ENCODE results near the gene ADA.
"Not testable (repeated sequence)": the region's sequence is repeated elsewhere in the genome, so short reads cannot be mapped to it uniquely, and the experiment has no call there.

The ADA gene

DNA sequence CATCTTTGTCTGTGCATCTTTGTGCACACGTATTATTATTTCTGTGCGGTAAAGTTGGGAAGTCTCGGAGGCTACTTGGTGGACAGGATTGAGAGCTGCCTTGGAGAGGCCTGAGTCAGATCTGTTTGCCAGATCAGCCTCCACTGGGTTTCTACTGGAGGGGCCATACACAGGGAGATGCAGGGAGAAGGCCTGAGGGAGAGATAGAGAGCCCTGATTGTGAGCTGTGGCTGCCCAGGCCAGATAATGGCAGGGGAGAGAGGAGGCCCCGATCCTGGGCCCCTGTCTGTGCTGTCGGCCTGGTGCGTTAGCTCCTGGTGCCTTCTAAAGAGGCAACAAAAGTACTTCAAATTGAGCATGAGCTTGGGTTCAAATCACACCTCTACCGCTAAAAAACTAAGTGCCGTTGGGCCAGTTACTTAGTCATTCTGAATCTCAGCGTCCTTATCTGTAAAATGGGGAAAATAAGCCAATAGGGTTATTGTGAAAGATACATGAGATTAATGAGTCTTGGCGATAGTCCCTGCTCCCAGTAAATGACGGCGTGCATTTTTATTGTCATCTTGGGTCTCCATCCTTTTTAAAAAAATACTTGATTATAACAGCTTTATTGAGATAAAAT is 27.6 kb upstream of the ADA start:
- peak; percentile 52 for DNase-seq (ENCODE audit: low spot score)

DNA sequence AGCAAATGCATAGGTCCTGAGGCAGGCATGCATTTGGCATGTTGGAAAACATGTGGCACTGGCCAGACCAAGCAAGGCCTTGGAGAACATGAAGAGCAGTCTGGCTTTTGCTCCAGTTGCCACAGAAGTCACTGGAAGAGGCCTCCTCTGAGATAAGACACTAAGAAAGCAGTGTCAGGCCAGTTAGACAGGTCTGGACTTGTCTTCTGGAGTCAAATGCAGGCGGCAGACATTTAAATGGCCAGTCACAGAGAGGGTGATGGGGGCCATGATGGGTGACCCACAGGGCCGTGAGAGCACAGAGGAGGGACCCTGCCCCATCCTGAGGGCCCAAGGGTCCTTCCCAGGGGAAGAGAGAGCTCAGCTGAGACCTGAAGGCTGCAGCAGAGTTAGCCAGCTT is 26.7 kb upstream of the ADA start:
- DNase-seq (ENCODE audit: low spot score), result peak; percentile 43

DNA sequence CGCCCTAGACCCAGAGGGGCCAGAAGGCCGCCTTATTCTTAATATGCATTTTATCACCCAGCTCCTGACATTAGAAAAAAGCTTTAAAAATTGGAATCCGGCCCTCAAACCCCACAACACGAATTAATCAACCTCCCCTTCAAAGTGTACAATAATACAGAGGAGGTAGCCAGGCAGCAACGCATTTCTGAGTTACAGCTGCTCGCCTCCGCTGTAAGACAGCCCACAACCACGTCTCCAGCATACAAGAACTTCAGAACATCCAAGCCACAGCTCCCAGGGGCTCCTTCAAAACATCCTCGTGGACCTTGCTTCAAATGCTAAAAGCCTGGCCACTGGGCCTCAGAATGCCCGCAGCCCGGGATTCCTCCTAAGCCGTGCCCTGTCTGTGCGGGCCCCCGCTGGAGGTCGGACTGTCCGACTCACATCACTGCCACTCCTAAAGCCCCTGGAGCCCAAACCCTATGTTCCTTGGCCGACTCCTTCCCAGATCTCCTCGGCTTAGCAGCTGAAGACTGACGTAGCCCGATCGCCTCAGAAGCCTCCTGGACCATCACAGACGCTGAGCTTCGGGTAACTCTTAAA is 20.9 kb upstream of the ADA start:
- not testable (repeated sequence) for DNase-seq (ENCODE audit: low spot score)

GRCh38 chr20:44671541-44671940 is 20.0 kb upstream of the ADA start:
- DNase-seq (ENCODE audit: low spot score), result not testable (repeated sequence)

DNA sequence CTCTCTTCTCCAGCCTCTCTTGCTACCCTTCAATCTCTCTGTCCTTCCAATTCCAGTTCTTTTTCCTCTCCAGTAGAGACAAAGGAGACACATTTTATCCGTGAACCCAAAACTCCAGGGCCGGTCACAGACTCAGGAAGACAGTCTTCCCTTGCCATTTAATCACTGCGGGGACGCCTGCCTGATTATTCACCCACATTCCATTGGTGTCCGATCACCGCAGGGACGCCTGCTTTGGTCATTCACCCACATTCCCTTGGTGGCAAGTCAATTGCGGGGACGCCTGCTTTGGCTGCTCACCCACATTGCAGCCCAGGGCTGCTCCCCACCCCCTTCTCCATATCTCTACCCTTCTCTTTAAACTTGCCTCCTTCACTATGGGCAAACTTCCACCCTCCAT is 19.4 kb upstream of the ADA start:
- DNase-seq (ENCODE audit: low spot score), result not testable (repeated sequence)

DNA sequence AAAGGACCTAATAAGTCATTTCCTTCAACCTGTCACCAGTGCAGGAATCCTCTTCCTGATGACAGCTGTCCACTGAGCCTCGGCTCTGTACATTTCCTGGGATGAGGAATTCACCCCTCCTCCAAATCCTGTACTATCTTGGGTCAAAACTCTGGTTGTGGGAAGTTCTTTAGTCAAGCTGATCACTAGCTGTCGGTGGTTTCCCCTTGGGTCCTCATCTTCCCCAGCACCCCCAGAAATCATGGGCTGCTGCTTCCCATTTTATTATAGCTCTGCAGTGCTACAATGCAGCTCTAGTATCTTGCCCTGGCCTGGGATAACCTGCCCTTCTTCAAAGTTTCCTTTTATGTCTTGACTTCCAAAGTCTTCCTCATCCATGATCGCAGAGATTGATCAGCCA is 14.6 kb upstream of the ADA start:
- no peak for DNase-seq (ENCODE audit: low spot score)

- DNase-seq (ENCODE audit: low spot score), result no peak
Measured at GRCh38 chr20:44664131-44664530, 12.6 kb upstream of the ADA start.

DNA sequence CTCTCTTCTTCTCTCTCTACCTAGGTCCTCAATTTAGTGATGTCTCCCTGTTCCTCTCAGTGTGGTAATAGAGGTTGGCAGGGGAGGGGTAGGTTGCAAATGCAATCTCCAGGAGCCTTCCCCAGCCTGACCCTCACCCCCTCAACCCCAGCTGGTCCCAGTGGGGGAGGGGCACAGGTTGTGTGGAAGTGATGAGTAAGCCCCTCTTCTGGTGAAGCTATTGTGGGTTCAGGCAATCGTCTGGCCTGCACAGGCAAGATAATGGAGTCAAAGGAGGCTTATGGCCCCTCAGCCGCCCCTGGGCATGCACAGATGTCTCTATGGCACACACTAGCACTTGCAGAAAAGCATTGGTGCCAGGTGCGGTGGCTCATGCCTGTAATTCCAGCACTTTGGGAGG is 10.8 kb upstream of the ADA start:
- DNase-seq (ENCODE audit: low spot score), result no peak

DNA sequence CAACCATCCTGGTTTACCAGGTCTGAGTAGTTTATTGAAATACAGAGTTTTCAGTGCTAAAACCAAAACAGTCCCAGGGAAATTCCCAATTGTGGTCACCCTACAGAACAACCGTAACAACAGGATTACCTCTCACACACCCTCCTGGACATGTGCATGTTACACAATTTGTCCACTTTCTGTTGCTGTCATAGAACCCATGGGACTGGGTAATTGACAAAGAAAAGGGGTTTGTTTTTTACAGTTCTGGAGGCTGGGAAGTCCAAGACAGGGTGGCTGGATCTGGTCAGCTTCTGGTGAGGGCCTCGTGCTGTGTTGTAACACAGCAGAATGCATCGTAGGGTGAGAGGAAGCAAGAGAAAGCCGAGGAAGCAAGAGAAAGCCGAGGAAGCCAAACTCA is 9.1 kb upstream of the ADA start:
- DNase-seq (ENCODE audit: low spot score), result no peak

- no peak for DNase-seq (ENCODE audit: low spot score)
Measured at GRCh38 chr20:44659931-44660330, 8.4 kb upstream of the ADA start.

DNA sequence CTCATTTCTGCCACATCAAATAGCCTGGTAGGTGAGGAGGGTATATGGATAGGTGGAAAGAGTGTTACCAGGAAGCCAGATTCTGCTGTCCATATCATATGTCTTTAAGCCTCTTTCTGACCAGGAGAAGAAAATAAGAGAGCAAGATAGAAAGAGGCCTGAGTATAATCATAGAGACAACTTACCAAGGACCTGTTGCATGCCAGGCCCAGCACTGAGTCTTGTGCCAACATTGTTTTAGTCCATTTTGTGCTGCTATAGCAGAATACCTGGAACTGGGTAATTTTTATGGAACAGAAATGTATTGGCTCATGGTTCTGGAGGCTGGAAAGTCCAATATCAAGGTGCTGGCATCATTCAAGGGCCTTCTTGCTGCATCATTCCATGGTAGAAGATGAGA is 7.3 kb upstream of the ADA start:
- DNase-seq (ENCODE audit: low spot score), result no peak

GRCh38 chr20:44657875-44658274 is 6.4 kb upstream of the ADA start:
- no peak for DNase-seq (ENCODE audit: low spot score)

DNA sequence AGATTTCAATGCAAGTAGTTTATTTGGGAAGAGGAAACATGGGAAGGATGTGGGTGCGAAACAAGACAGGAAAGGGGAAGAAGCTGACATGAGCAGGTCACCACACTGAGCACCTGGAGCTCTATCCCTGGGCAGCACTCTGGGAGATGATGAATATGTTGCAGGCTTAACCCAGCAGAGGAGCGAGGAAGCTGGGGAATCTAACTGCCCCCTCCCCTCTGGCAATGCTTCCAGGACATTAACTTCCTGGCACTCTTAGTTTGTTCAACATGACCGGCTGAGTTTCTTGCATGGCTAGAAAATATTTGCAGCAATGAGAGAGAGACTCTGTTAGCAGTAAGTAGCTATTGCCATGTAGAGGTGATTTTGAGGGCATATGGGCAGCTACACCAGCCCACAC is 4.9 kb upstream of the ADA start:
- DNase-seq (ENCODE audit: low spot score), result no peak

DNA sequence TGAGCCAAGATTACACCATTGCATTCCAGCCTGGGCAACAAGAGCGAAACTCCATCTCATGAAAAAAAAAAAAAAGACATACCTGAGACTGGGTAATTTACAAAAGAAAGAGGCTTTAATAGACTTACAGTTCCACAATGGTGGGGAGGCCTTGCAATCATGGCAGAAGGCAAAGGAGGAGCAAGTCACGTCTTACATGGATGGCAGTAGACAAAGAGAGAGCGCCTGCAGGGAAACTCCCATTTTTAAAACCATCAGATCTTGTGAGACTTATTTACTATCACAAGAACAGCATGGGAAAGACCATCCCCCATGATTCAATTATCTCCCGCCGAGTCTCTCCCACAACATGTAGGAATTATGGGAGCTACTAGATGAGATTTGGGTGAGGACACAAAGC is 2.7 kb upstream of the ADA start:
- not testable (repeated sequence) for DNase-seq (ENCODE audit: low spot score)

GRCh38 chr20:44653546-44653945 is 2.0 kb upstream of the ADA start:
- no peak for DNase-seq (ENCODE audit: low spot score)

GRCh38 chr20:44651434-44651683 is 140 bp downstream of the ADA start:
- no peak for DNase-seq (ENCODE audit: low spot score)

GRCh38 chr20:44650771-44651433 is 597 bp downstream of the ADA start:
- no peak for DNase-seq (ENCODE audit: low spot score)

- no peak for DNase-seq (ENCODE audit: low spot score)
Measured at GRCh38 chr20:44649976-44650375, 1.5 kb downstream of the ADA start.

GRCh38 chr20:44649126-44649525 is 2.4 kb downstream of the ADA start:
- DNase-seq (ENCODE audit: low spot score), result no peak

- DNase-seq (ENCODE audit: low spot score), result no peak
Measured at GRCh38 chr20:44648579-44648978, 2.9 kb downstream of the ADA start.

DNA sequence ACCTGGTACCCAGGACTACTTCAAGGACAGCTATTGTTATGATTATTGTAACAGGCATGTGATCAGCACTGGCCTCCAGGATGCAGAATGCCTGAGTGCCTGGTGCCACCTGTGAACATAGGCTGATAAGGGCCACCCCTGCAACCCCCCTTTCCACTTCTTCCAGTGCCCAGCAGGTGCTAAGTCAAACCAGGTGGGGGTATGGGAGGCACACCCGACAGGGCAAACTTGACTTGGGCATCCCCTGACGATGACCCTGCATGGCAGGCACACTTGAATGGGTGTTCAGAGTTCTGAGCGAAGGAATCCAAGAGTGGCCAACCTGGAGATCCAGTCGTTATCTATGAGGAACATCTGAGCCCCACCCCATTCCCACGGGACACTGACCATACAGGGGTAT is 3.4 kb downstream of the ADA start:
- no peak for DNase-seq (ENCODE audit: low spot score)

DNA sequence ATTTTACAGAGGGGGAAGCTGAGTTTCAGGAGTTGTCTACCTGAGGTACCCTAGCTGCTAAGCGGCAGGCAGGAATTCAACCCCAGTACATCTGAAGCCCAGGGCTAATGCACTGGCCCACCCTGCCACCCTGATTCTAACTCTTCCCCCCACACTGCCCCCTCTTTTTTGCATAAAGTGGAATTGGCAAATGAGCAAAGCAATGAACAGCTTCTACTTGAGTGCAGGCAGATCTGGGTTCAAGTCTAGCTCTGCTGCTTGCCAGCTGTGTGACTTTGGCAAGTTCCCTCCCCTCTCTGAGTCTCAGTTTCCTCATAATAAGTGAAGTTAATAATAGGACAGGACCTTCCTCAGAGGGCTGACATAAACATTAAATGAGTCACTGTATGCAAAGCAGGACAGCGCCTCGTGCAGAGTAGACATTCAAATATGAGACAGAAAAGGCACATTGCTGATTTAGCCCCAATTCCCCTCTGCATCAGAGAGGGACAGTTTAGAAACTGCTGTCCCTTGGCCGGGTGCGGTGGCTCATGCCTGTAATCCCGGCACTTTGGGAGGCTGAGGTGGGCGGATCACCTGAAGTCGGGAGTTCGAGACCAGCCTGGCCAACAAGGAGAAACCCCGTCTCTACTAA is 4.7 kb downstream of the ADA start:
- no peak for DNase-seq (ENCODE audit: low spot score)

DNA sequence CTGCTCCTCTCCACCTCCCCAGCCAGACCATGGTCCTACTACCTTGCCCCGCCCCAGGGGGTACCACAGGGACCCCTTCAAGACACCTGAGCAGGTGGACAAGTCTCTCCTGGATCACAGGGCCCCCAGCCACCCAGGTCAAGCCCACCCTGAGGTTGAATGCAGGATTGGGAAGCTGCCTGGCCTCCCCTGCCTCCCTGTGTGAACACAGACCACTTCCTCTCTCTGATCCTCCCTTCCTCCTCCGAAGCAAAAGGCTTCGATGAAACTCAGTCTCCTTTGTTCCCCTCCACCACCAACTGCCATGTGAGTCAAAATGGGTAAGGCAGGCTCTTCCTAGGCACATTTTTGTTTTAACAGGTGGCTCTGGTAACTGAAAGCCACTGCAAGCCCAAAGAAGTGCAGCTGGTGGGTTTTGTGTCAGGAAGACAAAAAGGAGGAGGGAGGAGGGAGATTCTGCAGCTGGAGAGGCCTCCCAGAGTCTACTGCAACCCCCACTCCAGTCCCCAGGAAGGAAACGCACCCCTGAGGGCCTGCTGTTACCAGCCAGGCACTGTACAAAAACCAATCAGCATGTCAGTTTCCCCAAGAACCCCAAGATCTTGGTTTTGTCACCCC is 5.4 kb downstream of the ADA start:
- no peak for DNase-seq (ENCODE audit: low spot score)

All from SK-N-DZ (cell line).